Activated T-cell treated with anti-CD3 and anti-CD28 coated beads, Interleukin-2, amount 50 U/mL, for 4 hours (primary cell): Measurements from ENCODE around the gene NR6A1. TPM values are rescaled to one million over a fixed set of nuclear protein-coding genes. Genes with fewer than 3 reads are reported as not detected.
A peak's percentile ranks its signal among the peaks of the same experiment; 100 is the strongest.

Experiments
- ATAC-seq, 2 donors: fragments of 200-7000 bp; cut with Tn5 transposase; one replicate each; pipeline ENCODE4 v1.10.0; 2021
- DNase-seq: peaks from one replicate; pipeline ENCODE4 v3.0.0-alpha.2; 2020
- H3K27me3 Mint-ChIP-seq: one replicate; pipeline ENCODE4 v1.8.0; 2021; ENCODE audit warnings: low read depth, mixed read lengths
- H3K36me3 Mint-ChIP-seq: one replicate; pipeline ENCODE4 v1.8.0; 2022; ENCODE audit warnings: mixed read lengths; ENCODE audit not compliant: insufficient read depth
- H3K4me1 Mint-ChIP-seq: one replicate; pipeline ENCODE4 v1.8.0; 2021; ENCODE audit warnings: low read depth, mixed read lengths
- H3K4me3 Mint-ChIP-seq: one replicate; pipeline ENCODE4 v1.8.0; 2021; ENCODE audit warnings: mild to moderate bottlenecking, moderate library complexity, mixed read lengths
- H3K9me3 Mint-ChIP-seq: one replicate; pipeline ENCODE4 v1.8.0; 2021; ENCODE audit warnings: mixed read lengths
- total RNA-seq, 3 donors: library from RNA; stranded (reverse); gene quantifications; one replicate each; pipeline ENCODE4 v1.2.1, GENCODE V29; 2021

The NR6A1 gene
- total RNA-seq, 3 donors from 2014 or later: 2.3 to 3.5 (median 2.7) TPM

DNA sequence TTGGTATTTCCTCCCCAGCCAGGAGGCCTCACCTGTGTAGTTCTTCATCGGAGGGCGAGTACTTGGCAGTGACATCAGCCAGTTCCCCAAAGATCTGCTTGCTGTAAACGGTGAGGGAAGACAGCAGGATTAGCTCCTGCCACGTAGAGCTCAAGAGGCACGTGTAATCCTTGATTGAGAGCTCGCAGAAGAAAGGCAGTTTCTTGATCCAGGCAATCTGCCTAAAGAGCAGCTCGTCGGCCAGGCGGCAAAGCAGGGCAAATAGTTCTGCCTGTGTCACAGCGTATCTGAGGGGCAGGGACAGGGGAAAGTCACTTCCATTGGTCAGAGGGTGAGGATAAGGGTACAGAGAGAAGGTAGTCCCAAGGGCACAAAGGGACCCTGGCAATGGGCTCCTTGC, 235.3 kb downstream of the NR6A1 start:
- H3K9me3 Mint-ChIP-seq: no peaks in the 10 kb centered on the region

GRCh38 chr9:124532897-124533296, 238.2 kb downstream of the NR6A1 start:
- Mint-ChIP-seq H3K36me3 (no peaks in the 10 kb centered on the region), H3K27me3 (peaks cover 4% of the 10 kb centered on the region), H3K4me3 (no peak overlapping the region), H3K9me3 (no peaks in the 10 kb centered on the region), H3K4me1 (no peaks in the 10 kb centered on the region)
- ATAC-seq (no peak), DNase-seq (no peak)

More for the DNA sequence above, 235.3 kb downstream of the NR6A1 start:
- no peak for ATAC-seq
- no peak for DNase-seq
- no peak overlapping the region for H3K4me3 Mint-ChIP-seq
- H3K36me3 Mint-ChIP-seq: no peaks in the 10 kb centered on the region
- peaks cover 10% of the 10 kb centered on the region for H3K27me3 Mint-ChIP-seq
- no peaks in the 10 kb centered on the region for H3K4me1 Mint-ChIP-seq

DNA sequence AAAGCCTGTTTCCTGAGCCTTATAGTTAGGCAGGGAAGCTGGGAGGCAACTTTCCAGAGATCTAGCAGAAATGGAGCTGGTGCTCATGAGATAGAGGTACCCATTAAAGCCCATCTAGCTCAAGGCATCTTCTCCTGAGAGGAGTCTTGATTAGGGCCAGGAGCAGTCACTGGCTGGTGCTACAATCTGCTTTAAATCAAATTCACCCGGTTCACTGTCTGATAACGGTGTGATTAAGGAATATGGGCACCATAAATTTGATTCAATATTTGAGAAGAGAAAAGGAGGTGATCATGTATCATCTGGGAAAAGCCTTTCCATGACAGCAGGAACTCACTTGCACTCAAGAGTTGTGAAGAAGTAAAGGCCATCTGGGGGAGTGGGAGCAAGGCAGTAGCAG, 240.0 kb downstream of the NR6A1 start:
- no peak for ATAC-seq
- no peak for DNase-seq
- Mint-ChIP-seq H3K36me3 (no peaks in the 10 kb centered on the region), H3K4me1 (no peaks in the 10 kb centered on the region), H3K4me3 (no peak overlapping the region), H3K27me3 (peaks cover 4% of the 10 kb centered on the region), H3K9me3 (no peaks in the 10 kb centered on the region)

GRCh38 chr9:124530246-124530645, 240.9 kb downstream of the NR6A1 start:
- no peaks in the 10 kb centered on the region for H3K36me3 Mint-ChIP-seq
- DNase-seq (no peak), ATAC-seq (no peak)
- no peaks in the 10 kb centered on the region for H3K4me1 Mint-ChIP-seq
- H3K4me3 Mint-ChIP-seq: no peak overlapping the region
- H3K9me3 Mint-ChIP-seq: no peaks in the 10 kb centered on the region
- H3K27me3 Mint-ChIP-seq: no peaks in the 10 kb centered on the region

DNA sequence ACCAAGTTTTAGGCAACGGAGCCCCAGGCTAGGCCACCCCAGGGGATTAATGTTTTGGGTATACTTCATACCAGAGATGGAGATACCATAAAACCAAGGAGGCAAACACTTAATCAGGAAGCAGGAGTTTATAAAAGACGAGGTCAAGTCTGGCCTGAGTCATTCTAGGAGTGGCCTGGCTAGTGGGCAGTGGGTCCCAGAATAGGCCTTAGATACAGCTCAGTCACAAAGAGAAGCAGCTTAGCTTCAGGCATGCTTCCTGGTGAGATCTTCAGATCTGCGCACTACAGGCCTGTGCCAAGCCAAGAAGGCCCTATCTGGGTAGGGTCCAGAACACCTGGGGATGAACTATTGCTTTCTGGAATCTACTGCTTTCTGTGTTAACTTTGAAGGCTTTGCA, 243.3 kb downstream of the NR6A1 start:
- no peak for DNase-seq
- Mint-ChIP-seq H3K9me3 (no peaks in the 10 kb centered on the region), H3K27me3 (no peaks in the 10 kb centered on the region), H3K4me1 (no peaks in the 10 kb centered on the region), H3K4me3 (no peak overlapping the region), H3K36me3 (no peaks in the 10 kb centered on the region)
- ATAC-seq: no peak

DNA sequence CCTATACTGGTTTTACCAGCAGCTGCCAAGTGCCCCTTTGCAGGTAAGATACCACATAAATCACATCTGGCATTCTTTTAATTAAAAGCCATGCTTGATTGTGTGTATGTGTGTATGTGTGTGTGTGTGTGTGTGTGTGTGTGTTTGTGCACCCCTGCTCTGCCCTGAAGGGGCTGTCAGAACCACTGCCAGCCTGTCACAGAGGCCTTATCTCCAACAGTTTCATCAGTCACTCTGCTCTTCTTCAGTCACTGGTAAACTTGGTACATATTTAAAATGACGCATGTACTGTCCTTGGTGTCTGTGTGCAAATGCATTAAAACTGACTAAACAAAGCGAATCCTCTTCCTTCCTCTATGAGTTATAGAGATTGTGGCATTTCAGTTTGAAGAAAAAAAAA, 244.9 kb downstream of the NR6A1 start:
- ATAC-seq: no peak
- no peak for DNase-seq
- Mint-ChIP-seq H3K4me3 (no peak overlapping the region), H3K27me3 (peaks cover 6% of the 10 kb centered on the region), H3K9me3 (no peaks in the 10 kb centered on the region), H3K36me3 (no peaks in the 10 kb centered on the region), H3K4me1 (no peaks in the 10 kb centered on the region)

DNA sequence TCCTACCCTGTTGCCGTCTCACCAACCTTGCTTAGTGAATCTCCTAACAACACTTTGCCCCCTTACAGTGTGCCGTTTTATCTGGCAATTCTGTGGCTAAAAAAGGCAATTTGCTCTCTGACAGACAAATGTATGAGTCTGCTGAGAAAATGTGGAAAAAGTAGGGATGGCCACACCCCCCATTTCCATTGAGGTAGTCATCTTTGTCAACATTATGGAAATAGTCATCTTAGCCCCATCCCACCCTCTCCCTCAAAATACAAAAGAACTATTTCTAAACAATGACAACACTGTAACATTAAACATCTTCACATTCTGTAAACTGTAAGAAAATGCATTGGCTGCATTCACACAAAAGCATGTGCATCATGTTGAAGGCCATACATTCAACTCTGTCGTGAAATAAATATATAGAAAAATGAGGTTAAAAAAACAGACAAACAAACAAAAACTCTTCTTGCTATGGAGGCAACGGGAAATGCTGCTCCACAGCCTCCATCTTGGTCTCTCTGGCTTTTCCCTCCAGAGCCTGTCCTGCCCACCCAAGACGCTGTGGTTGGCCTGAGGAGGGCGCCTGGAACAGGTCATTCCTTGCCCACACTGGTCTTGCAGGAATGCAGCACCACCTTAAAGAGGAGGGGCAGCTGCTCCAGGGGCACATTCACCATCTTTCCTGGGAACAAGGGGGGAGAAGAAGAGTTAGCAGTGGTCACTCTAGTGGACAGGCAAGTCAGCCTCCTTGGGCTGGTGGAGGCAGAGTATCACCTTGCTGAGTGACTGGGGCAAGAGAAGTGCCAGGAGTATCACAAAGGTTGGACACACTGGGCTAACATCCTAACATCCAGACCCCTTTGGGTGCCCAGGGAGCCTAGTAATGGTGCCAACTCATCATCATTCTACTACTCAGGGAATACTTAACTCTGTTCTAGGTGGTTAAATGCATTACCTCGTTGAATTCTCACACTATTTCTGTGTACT, 248.7 kb downstream of the NR6A1 start:
- no peak for ATAC-seq
- H3K4me3 Mint-ChIP-seq: no peak overlapping the region
- H3K36me3 Mint-ChIP-seq: no peaks in the 10 kb centered on the region
- no peaks in the 10 kb centered on the region for H3K4me1 Mint-ChIP-seq
- H3K9me3 Mint-ChIP-seq: no peaks in the 10 kb centered on the region
- H3K27me3 Mint-ChIP-seq: peaks cover 19% of the 10 kb centered on the region
- no peak for DNase-seq

GRCh38 chr9:124521142-124521541, 250.0 kb downstream of the NR6A1 start:
- Mint-ChIP-seq H3K4me1 (no peaks in the 10 kb centered on the region), H3K36me3 (no peaks in the 10 kb centered on the region), H3K9me3 (no peaks in the 10 kb centered on the region), H3K27me3 (peaks cover 19% of the 10 kb centered on the region), H3K4me3 (no peak overlapping the region)
- no peak for ATAC-seq
- DNase-seq: no peak

GRCh38 chr9:124520206-124520596, 250.9 kb downstream of the NR6A1 start:
- Mint-ChIP-seq H3K4me3 (no peak overlapping the region), H3K27me3 (peaks cover 19% of the 10 kb centered on the region), H3K9me3 (no peaks in the 10 kb centered on the region), H3K36me3 (no peaks in the 10 kb centered on the region), H3K4me1 (no peaks in the 10 kb centered on the region)
- ATAC-seq (no peak), DNase-seq (no peak)

DNA sequence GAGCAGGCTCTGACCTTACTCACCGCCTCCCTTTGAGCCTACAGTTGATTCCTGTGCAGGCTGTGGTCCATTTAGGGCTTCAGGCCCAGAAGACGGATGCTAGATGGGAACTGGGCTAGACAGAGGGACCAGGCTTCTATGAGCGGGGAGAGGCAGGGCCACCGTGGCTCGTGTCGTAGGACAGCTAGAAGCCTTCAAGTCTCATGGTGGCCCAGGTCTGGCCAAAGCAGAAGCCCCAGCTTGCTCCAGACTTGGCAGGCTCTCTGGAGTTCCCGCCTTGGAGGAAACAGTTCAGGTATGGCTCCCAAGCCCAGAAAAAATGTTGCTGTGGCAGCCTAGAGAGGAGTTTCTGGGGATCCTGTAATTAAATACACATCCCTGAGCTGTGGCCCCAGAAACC, 253.0 kb downstream of the NR6A1 start:
- Mint-ChIP-seq H3K4me3 (no peak overlapping the region), H3K36me3 (no peaks in the 10 kb centered on the region), H3K27me3 (peaks cover 21% of the 10 kb centered on the region), H3K9me3 (no peaks in the 10 kb centered on the region), H3K4me1 (no peaks in the 10 kb centered on the region)
- DNase-seq (no peak), ATAC-seq (no peak)

DNA sequence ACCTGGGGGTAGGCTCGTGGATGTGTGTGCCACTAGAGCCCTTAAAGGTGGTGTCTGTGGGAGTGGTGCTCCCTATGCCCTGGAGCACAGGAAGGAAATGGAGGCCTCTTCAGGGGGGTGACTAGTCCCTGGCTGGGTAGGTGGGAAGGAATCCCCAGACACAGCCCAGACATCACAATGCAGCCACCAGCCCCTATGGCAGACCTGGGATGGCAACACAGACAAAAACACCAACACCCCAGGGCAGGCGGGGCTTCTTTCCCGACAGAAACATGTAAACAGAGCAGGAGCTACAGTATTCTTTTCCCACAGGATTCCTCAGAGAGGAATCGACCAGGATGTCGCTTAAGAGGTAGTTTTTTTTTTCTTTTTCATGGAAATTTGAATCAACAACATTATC, 253.5 kb downstream of the NR6A1 start:
- Mint-ChIP-seq H3K4me1 (no peaks in the 10 kb centered on the region), H3K36me3 (no peaks in the 10 kb centered on the region), H3K4me3 (no peak overlapping the region), H3K9me3 (no peaks in the 10 kb centered on the region), H3K27me3 (peaks cover 24% of the 10 kb centered on the region)
- no peak for ATAC-seq
- no peak for DNase-seq

GRCh38 chr9:124514874-124515273, 256.2 kb downstream of the NR6A1 start:
- ATAC-seq (no peak), DNase-seq (no peak)
- Mint-ChIP-seq H3K9me3 (no peaks in the 10 kb centered on the region), H3K36me3 (no peaks in the 10 kb centered on the region), H3K27me3 (peaks cover 22% of the 10 kb centered on the region), H3K4me1 (no peaks in the 10 kb centered on the region), H3K4me3 (no peak overlapping the region)

- H3K9me3 Mint-ChIP-seq: no peaks in the 10 kb centered on the region
- H3K4me3 Mint-ChIP-seq: no peak overlapping the region
- DNase-seq: no peak
- no peaks in the 10 kb centered on the region for H3K36me3 Mint-ChIP-seq
- peaks cover 21% of the 10 kb centered on the region for H3K27me3 Mint-ChIP-seq
- no peak for ATAC-seq
- no peaks in the 10 kb centered on the region for H3K4me1 Mint-ChIP-seq
These were observed 257.0 kb downstream of the NR6A1 start for GRCh38 chr9:124514125-124514524.

GRCh38 chr9:124513376-124513994, 257.6 kb downstream of the NR6A1 start:
- Mint-ChIP-seq H3K4me1 (no peaks in the 10 kb centered on the region), H3K27me3 (peaks cover 21% of the 10 kb centered on the region), H3K4me3 (no peak overlapping the region), H3K36me3 (no peaks in the 10 kb centered on the region), H3K9me3 (no peaks in the 10 kb centered on the region)
- no peak for DNase-seq
- ATAC-seq: peak in 1 of 2 donors; percentile 46

DNA sequence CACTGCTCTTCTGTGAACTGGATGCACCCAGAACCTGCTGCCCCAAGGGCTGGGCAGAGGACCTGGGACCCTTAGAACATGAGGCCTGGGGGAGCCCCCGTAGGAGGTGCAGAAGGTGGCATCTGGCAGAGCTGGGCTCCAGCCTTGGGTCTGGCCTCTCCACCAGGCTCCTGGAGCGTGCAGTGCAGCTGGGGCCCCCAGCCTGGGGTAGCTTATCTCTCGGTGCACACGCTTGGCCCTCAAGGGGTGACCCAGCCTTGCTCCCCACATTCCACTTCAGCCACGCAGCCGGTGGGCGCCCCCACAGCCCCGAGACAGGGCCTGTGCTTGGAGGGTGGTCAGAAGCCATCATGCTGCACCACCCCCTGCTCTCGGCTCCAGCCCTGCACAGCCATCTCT, 258.3 kb downstream of the NR6A1 start:
- no peaks in the 10 kb centered on the region for H3K36me3 Mint-ChIP-seq
- H3K4me3 Mint-ChIP-seq: no peak overlapping the region
- ATAC-seq (no peak), DNase-seq (no peak)
- H3K4me1 Mint-ChIP-seq: no peaks in the 10 kb centered on the region
- peaks cover 16% of the 10 kb centered on the region for H3K27me3 Mint-ChIP-seq
- H3K9me3 Mint-ChIP-seq: no peaks in the 10 kb centered on the region
